ACHN (cell line): ENCODE measurements around the gene CADM3.

Experiments used
- DNase-seq: peaks from one replicate; pipeline ENCODE4 v3.0.0-alpha.2; 2015
- in situ Hi-C: cut with HindIII; loops from 2 replicates; pipeline ENCODE4 v1.10.0; 2017; ENCODE audit warnings: low sequenced_read_pairs, low pct_ligation_motif_present, low pct_unique_long_range_greater_than_20kb

The CADM3 gene, protein sequence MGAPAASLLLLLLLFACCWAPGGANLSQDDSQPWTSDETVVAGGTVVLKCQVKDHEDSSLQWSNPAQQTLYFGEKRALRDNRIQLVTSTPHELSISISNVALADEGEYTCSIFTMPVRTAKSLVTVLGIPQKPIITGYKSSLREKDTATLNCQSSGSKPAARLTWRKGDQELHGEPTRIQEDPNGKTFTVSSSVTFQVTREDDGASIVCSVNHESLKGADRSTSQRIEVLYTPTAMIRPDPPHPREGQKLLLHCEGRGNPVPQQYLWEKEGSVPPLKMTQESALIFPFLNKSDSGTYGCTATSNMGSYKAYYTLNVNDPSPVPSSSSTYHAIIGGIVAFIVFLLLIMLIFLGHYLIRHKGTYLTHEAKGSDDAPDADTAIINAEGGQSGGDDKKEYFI

DNA sequence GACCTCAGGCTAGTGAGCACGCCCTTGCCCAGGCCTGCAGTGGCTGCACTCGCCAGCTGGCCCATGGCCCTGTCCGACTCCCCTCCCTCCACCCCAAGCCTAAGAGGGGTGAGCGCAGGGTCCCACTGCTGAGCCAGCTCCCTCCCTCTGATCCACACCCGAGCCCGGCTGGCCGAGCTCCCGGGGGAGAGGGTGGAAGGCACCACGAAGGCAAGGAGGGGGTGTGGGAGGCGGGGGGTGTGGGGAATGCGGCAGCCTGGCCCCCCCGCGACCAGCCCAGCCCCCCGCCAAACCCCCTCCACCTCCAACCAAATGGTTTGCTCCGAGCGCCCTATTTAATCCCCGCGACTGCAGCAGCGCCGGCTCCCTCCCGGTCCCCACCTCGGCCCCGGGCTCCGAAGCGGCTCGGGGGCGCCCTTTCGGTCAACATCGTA lies at the start of gene CADM3:
TSS of gene CADM3 (plus strand) at position 362 of the 434 bp plus-strand sequence. CDS start 151 bp downstream, outside the sequence.
- in situ Hi-C loops: no loop called here
- DNase-seq: no peak

DNA sequence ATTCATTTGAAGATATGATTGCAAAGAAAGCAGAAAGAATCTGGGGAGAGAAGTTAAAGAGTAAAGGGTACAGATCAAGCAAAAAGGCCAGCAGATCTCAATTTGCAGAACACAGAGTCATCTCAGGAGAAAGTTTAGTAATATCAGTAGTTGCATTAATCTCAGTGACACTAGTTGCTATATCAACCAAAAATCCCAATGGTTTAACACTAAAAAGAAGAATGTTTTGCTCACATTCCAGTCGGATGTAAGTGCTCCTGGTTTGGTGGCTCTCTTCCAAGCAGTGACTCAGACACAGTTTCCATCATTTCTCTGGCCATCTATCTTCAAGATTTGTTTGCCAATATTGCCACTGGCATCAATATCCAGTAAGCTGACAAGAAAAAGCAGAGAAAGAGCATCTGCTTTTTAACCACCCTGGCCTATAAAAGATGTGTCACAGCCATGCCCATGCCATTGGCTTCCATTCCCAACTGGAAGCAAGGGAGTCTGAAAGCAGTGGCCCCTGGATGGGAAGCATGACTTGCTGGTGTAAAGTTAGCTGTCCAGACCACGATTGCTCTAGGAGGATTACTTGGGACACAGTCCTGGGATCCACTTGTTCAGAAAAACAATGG lies 49.3 kb upstream of the CADM3 start:
- in situ Hi-C loops: no loop called here
- peak; percentile 16 for DNase-seq

DNA sequence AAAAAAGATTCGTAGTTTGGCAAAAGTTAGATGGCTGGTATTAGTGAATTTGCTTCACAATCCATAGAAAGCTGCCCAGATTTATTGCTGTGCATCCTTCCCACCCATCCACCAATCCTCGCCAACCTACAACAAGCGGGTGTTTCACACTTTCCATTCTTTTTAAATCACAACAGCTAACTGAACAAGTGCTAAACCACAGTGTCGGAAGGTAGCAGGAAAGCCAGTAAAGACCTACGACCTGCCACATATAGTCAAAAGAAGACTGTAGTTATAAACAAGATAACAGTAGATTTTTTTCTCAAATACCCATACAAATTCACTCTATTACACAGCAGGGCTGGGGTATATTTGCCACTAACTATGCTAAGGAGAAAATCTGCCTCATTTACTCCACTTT lies 47.8 kb upstream of the CADM3 start:
- in situ Hi-C loops: no loop called here
- no peak for DNase-seq

DNA sequence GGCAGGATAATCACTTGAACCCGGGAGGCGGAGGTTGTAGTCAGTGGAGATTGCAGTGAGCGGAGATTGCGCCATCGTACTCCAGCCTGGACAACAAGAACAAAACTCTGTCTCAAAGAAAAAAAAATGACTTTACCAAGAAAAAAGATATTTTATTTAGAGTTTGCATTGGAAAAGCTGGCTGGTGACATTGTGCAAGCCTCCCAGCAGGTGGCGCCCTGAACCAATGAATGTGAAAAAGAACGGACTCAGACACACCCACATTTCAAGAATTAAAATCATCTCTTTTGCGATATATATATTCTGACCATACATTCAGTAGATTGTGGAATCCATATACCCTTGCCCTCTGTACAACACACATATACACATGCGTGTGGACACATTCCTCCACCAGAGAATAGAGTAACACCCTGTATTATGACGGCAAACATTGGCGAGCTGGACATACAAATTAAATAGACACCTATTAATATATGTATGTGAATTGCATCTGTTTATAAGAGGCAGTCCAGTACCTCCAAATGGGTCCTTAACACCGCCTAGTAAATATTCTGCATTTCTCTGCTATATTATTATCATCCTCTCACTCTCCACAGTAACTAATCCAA lies 39.0 kb upstream of the CADM3 start:
- in situ Hi-C loops: no loop called here
- DNase-seq: peak; percentile 66

DNA sequence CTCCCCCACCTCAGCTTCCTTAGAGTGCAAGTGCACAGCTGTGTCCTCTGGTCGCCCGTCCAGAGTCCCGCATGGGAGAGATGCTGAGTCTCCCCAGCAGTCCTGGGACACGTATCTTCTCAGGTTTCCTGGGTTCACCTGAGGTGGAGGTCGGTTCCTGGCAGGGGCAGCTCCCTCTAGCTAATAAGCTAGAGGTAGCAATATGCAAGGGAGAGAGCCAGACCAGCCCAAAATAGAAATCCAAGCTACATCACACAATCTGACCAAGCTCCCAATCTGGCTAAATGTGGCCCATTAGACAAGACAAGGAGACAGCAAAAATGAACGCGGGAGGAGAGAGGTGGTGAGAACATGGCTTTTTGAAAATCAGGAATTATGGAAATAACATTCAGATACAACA lies 30.9 kb upstream of the CADM3 start:
- no peak for DNase-seq
- in situ Hi-C loops: no loop called here

DNA sequence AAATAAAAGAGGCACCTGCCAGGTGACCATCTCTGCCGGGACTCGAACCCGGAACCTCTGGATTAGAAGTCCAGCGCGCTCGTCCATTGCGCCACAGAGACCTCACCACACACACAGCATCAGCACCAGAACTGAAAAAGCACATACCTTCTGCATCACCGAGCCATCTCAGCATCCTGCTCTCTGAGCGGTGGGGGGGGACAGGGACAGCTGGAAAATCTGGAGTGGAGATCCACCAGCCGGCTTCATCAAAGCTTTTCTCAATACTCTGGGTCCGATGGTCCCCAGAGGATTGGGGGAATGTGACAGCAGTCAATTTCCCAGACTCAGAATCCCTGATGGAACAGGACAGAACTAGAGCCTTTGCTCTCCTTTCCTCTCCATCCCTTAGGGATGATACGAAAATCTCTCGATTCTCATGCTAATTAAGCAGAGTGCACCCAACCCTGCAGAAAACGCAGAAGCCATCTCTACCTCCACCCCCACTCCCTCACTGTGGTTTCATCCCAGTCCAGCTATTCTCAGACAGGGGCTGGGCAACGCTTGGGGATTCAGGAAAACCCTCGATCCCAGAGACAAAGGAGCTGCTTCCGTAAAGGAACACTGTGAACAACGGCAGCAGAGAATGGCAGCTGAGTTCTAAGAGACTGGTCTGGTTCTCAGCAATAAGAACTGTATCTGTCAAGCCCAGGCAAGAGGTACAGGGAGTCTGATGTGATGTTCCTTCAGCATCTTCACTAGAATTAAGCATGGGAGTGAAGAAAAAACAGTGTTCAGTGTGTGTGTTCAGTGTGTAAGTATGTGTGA lies 29.6 kb upstream of the CADM3 start:
- DNase-seq: peak; percentile 71
- in situ Hi-C loops: no loop called here

DNA sequence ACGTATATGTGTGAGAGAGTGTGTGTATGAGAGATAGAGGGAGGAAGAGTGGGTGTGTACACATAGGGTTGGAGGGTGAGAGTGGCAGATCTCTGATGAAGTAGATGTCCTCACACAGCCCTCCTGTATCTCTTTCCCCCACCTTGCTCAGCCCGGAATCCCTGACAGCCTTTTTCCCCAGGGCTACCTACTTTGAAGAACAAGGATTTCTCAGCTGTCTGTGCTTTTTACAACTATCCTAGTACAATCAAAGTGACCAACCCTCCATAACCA lies 29.1 kb upstream of the CADM3 start:
- in situ Hi-C loops: no loop called here
- no peak for DNase-seq

DNA sequence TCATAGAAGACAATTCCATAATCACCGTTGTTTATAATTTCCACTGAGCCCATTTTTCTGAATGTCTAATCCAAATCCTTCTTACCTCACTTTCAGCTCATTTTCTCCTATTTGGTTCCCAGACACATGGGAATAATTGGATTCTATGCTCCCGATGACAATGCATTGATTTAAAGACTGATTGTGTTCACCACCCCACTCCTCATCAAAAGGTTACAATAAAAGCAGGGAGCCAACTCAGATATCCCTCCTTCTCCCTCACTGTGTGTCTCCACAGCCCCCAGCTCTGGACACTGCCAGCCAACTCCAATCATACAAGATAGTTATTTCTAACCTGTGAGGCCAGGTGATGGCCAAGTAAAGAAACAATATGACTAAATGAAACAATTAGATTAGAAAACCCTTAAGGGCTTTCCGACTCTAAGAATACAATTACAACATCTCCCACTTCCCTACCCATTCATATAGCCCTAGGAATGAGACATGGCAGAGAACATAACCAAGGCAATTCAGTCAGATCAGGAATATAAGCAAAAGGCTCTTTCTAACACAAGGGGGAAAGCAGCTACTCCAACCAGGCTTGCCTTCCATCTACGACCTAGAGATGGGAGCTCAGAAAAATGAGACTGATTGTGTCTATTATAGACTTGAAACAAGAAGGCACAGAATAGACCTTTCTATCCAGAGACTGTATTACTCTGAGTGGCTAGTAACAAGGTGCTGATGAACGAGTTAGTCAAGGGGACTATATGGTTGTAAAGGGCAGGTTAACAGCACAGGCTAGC lies 28.5 kb upstream of the CADM3 start:
- no peak for DNase-seq
- in situ Hi-C loops: no loop called here

DNA sequence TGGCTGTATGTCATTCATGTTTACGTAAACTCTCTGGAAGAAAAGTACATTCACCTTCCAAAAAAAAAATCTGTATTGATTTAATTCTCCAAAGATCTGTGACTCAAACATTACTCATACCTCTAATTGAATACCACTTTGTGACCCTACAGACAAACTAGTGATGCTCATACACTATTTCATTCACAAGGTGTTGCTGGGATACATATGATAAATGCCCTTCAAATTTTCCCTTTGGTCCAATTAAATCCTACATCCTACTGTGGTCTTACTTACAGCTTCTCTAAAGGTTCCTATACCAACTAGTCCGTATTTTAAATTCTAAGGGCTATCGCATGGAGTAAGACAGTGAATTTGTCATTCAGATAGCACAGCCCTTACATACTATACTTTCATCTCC lies 26.8 kb upstream of the CADM3 start:
- in situ Hi-C loops: no loop called here
- no peak for DNase-seq

DNA sequence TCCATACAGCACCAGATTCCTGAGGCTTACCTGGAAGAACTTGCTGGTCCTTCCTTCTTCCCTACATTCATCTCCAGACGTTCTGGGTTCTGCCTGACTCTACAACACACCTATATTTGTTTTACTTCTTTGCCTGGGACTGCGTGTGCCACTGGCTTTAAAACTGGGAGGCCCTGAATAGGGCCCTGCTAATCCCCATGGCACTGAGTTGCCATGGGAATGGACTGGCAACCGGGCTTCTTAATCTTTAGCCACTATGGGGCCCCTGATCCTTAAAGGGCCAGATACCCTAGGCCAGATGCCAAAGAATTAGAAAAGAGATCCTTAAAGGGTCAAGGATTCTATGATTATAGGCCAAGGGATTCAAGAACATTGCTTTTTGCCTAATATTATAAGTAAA lies 24.4 kb upstream of the CADM3 start:
- DNase-seq: no peak
- in situ Hi-C loops: no loop called here

DNA sequence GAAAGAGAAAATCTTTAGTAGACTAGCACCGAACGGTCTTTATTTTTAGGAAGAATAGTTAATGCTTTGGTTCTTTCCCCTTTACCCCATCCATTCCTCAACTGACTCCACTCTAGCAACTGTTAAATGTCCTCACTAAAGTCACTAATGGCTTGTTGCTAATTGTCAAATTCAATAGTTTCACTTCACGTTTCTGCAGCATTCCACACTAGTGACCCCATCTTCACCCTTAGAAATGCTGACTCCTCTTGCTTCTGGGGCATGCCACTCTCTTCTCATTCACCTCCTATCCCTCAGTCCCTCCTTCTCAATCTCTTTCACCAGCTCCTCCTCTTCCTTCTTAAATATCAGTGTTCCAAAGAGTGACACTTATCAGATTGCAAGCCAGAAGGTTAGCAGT lies 19.4 kb upstream of the CADM3 start:
- DNase-seq: no peak
- in situ Hi-C loops: no loop called here

DNA sequence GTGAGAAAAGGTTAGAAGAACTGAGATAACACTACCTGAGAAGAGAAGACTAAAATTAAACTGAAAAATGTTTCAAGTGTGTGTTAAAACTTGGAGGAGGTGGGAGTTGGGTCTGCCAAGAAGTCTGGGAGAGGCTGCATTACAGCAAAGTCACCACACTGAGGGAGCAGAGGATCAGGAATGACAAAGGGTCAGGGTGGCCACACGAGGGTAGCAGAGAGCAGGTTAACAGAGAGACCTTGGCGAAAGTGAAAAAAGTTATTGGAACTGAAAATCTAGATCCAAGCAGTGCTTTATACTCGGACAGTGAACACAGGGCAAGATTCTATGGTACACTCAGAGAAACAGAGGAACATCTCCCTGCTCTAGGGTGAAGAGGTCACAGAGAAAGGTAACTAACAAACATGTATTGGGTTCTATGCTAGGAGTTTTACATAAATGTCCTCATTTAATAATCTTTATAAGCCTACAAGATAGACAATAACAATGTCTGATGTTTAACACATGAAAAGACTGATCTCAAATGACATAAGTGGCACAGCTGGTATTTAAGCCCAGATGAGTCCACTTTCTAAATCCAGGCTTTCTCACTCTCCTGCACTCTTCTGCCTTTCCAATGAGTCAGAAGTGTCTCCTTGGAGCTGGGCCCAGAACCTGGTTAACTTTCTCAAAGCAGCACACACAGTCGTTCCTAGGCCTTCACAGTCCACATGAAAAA lies 10.3 kb upstream of the CADM3 start:
- DNase-seq: peak; percentile 83
- in situ Hi-C loops: no loop called here

DNA sequence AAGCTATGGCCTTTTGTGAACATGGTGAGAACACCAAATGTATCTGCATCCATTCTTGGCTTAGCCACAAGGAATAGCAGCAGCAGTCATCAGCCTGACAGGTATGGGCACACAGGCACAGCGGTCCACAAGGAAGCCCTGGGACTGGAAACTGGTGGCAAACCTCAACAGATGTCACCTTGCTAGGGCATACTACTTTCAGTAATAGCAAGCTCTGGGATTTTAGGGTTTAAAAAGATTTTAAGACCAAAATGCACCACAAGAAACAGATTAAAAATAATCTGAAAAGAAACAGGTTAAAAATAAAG lies 9.7 kb upstream of the CADM3 start:
- no peak for DNase-seq
- in situ Hi-C loops: no loop called here

DNA sequence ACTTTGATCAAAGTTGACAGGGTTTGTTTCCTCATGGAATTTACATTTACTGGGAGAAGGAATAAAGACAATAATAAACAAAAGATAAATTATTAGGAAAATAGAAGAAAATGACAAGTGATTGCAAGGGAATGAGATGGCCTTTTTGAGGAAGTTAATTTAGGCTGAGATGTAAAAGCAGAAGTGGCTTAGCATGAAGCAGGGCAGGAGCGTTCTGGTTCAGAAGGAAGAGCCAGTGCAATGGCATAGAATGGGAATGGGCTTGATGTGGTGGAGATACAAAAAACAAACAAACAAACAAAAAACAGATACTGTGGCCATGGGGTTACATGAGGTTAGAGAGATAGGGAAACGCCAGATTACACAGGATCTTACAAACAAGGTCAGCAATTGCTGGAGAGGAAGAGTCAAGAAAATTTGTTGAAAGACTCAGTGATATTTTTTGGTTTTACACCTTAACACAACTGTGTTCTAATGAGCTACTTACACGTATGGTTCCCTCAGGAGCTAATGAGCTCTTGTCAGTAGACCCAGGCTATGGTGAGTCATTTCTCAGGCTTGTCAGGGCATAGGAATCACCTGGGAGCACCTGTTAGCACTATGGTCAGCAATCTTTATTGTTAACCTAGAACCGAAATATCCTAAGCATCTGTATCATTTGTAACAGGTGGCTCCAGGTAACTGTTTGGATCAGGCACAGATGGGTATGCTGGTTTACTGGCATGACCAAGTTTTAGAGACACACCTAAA lies 8.7 kb upstream of the CADM3 start:
- DNase-seq: no peak
- in situ Hi-C loops: no loop called here

DNA sequence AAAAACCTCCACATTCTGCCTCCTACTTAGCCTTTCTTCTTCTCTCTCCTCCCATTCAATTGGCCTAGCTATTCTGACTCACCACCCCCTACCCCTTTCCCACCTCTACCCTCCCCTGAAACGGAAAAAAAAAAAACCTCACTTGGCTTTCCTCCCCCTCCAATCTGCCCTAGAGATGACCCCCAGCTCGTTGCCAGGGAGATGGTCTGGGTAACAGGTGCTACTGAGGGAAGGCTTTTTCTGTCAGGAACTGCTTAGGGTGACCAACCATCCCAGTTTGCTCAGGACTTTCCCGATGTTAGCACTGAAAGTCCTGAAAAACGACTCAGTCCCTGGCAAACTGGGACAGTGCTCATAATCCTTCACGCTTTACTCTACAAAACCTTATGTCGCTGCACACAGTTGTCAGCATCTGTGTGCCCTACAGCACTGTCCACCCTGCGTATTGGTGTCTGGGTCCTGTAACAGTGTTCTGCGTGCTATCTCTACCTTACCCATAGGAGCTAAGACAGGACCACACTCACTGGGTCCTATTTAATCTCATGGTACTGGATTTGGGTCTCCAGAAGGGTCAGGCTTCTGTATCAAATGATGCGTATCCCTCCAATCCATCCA lies 7.7 kb upstream of the CADM3 start:
- in situ Hi-C loops: no loop called here
- DNase-seq: no peak

DNA sequence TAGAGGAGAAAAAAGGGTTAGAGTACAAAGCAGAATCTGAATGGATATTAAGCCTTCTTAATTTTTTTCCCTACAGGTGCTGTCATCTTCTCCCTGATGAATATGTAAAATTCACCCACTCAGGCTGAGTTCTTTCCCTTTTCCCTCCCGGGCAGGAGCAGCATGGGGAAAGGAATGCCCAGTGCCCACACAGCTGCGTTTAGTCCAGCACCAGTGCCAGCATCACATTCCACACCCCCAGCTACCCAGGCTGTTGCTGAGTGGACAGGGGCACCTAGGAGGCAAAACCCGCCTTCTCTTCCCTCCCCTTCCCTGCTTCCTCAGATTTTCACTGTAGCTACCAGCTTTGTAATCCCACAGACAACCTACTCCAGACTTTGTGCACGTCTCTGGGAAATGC lies 3.4 kb upstream of the CADM3 start:
- no peak for DNase-seq
- in situ Hi-C loops: no loop called here

DNA sequence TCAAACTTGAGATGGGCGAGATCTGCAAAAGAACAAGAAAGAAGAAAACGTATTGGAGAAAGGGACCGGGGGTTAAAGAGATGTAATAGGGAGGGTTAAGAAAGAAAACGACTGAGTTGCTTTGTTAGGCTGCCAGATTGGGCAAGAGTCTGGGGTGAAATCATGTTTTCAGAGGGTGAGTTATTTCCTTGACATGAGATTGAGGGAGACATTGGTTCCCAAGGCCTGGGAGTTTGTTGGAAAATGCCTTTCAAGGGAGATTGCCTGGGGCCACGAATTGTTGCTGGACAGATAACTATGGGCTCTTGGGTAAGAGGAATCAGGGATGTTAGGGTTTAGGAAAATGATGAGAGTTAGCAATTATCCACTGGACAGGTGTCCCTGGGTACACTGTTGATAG lies 776 bp upstream of the CADM3 start:
- in situ Hi-C loops: no loop called here
- DNase-seq: no peak
